Measurements from ENCODE around the gene FXYD4. TPM values are rescaled to one million over a fixed set of nuclear protein-coding genes. Genes with fewer than 3 reads are reported as not detected.

The FXYD4 gene
- total RNA-seq, 4 donors from 2014 or later = not detected

DNA sequence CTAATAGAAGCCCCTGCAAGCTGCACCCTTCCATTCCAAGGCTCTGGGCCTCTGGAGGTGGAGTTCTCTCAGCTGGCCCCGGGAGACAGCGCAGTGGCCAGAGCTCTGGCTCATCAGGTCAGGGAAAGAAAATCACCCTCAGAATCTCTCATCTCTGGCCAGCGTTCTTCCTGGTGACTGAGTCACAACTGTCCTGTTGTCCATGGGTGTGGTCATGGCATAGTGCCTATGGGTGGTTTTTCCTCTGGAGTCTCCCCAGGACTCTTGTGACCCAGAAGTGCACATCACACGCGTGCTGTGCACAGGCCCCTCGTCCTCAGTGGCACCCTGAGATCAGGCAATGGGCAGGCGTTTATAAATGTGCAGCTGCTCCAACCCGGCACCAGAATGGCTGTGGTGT is 27.4 kb upstream of the FXYD4 start:
- H3K27ac ChIP-seq = no peak overlapping the region
- DNase-seq = no peak
- WGBS, 2 donors = 72 to 80% methylated on average over 7 to 8 of the region's 8 CpGs
- no peaks in the 10 kb centered on the region for H3K36me3 ChIP-seq
- no peak for TF ChIP-seq POLR2A (IDR thresholded peaks at IDR 0.05)
- TF ChIP-seq, protein P1, sequence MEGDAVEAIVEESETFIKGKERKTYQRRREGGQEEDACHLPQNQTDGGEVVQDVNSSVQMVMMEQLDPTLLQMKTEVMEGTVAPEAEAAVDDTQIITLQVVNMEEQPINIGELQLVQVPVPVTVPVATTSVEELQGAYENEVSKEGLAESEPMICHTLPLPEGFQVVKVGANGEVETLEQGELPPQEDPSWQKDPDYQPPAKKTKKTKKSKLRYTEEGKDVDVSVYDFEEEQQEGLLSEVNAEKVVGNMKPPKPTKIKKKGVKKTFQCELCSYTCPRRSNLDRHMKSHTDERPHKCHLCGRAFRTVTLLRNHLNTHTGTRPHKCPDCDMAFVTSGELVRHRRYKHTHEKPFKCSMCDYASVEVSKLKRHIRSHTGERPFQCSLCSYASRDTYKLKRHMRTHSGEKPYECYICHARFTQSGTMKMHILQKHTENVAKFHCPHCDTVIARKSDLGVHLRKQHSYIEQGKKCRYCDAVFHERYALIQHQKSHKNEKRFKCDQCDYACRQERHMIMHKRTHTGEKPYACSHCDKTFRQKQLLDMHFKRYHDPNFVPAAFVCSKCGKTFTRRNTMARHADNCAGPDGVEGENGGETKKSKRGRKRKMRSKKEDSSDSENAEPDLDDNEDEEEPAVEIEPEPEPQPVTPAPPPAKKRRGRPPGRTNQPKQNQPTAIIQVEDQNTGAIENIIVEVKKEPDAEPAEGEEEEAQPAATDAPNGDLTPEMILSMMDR (IDR thresholded peaks at IDR 0.05) = no peak
- no peaks in the 10 kb centered on the region for H3K9me3 ChIP-seq
- peaks cover 0 to 15% of the 10 kb centered on the region in 2 donors for H3K4me1 ChIP-seq
- H3K27me3 ChIP-seq = no peaks in the 10 kb centered on the region
- H3K4me3 ChIP-seq (replicated peaks in 1 of 3) = no peak overlapping the region
- intact Hi-C loops (cut with DNase I) = loop anchor here (5.0 kb wide), 1 partner anchor 47 kb away; no protein-coding TSS in a partner anchor

DNA sequence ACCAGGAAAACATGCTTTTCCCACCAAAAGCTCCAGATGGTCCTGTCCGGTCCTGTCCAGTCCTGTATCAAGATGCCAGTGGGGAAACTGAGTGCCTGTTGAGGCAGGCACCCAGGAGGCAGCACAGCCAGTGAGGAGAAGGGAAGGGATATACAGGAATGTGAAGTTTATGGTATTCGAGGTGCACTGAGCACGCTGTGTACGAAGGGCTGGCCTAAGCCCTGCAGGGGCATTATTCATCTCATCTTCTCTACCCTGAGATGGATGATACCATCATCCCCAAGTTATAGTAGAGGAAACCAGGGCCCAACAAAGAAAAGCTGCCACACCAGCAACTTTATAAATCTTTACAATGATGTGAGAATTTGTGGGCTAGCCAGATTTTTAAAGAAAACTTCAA is 23.4 kb upstream of the FXYD4 start:
- Histone ChIP-seq H3K4me3 (replicated peaks in 1 of 3) (no peak overlapping the region), H3K4me1 (peaks cover 0 to 18% of the 10 kb centered on the region in 2 donors), H3K9me3 (no peaks in the 10 kb centered on the region), H3K36me3 (no peaks in the 10 kb centered on the region), H3K27me3 (peaks cover 4% of the 10 kb centered on the region), H3K27ac (no peak overlapping the region)
- no peak for DNase-seq
- intact Hi-C loops (cut with DNase I) = no loop called here
- TF ChIP-seq, protein P1 (IDR thresholded peaks at IDR 0.05) = no peak
- no peak for TF ChIP-seq POLR2A (IDR thresholded peaks at IDR 0.05)
- 88 to 89% methylated on average over 4 of the region's 4 CpGs for WGBS, 2 donors

DNA sequence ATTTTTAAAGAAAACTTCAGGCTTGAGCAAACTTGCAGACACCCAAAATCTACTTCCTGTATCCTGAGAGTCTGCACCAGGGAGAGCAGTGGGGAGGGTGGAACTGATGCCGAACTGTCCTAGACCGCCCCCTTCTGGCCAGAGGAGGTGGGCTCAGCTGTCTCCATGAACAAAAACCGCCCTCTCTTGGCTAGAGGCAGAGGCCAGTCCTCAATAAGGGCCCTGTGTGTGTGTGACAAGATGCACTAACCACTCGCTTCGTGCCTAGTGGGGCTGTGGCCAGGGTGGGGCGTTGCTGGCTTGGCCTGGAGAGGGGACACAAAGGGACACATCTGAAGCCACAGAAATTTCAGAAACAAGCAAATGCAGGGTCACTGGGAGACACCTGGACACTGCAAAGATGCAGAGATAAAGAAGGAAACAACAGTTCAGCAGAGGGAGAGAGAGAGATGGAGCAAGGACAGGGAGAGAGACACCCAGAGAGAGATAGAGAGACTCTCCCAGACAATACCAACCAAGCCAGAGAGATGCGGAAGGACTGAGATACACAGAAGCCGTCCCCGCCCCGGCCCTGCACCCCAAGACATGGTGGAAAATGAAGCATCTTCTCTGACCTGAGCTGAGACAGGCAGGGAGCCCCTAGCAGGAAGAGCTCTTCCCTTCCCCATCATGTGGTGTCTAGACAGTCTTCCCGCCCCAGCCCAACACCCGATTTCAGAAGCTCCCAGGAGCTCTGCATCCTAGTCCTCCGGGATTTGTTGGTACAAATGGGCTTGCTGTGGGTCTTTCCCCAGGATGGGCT is 22.7 kb upstream of the FXYD4 start:
- intact Hi-C loops (cut with DNase I) = no loop called here
- Histone ChIP-seq H3K36me3 (no peaks in the 10 kb centered on the region), H3K4me3 (replicated peaks in 1 of 3) (no peak overlapping the region), H3K9me3 (no peaks in the 10 kb centered on the region), H3K27me3 (peaks cover 4% of the 10 kb centered on the region), H3K4me1 (peaks cover 0 to 21% of the 10 kb centered on the region in 2 donors), H3K27ac (no peak overlapping the region)
- WGBS, 2 donors = 54 to 60% methylated on average over 13 of the region's 13 CpGs
- TF ChIP-seq POLR2A (IDR thresholded peaks at IDR 0.05) = no peak
- TF ChIP-seq, protein P1 (IDR thresholded peaks at IDR 0.05) = peak; percentile 50 to 87 (median 74)
- peak; percentile 82 to 83 for DNase-seq

- H3K9me3 ChIP-seq = no peaks in the 10 kb centered on the region
- no peak for TF ChIP-seq POLR2A (IDR thresholded peaks at IDR 0.05)
- TF ChIP-seq, protein P1 (IDR thresholded peaks at IDR 0.05) = no peak
- no peaks in the 10 kb centered on the region for H3K36me3 ChIP-seq
- peaks cover 0 to 10% of the 10 kb centered on the region in 2 donors for H3K4me1 ChIP-seq
- WGBS, 2 donors = 49 to 68% methylated on average over 7 of the region's 7 CpGs
- H3K27me3 ChIP-seq = peaks cover 4% of the 10 kb centered on the region
- H3K27ac ChIP-seq = no peak overlapping the region
- DNase-seq = no peak
- intact Hi-C loops (cut with DNase I) = no loop called here
- H3K4me3 ChIP-seq (replicated peaks in 1 of 3) = no peak overlapping the region
Measured at GRCh38 chr10:43350156-43350555, 21.3 kb upstream of the FXYD4 start.

GRCh38 chr10:43350686-43351085 is 20.8 kb upstream of the FXYD4 start:
- TF ChIP-seq, protein P1 (IDR thresholded peaks at IDR 0.05) = no peak
- TF ChIP-seq POLR2A (IDR thresholded peaks at IDR 0.05) = no peak
- Histone ChIP-seq H3K27me3 (peaks cover 4% of the 10 kb centered on the region), H3K27ac (no peak overlapping the region), H3K4me1 (peaks cover 0 to 10% of the 10 kb centered on the region in 2 donors), H3K36me3 (no peaks in the 10 kb centered on the region), H3K9me3 (no peaks in the 10 kb centered on the region), H3K4me3 (replicated peaks in 1 of 3) (no peak overlapping the region)
- 45 to 63% methylated on average over 17 to 34 of the region's 34 CpGs for WGBS, 2 donors
- intact Hi-C loops (cut with DNase I) = no loop called here
- no peak for DNase-seq
